ENCODE data around the gene IMP4.
"Not testable (repeated sequence)": the region's sequence is repeated elsewhere in the genome, so short reads cannot be mapped to it uniquely, and the experiment has no call there.

Gene IMP4, protein sequence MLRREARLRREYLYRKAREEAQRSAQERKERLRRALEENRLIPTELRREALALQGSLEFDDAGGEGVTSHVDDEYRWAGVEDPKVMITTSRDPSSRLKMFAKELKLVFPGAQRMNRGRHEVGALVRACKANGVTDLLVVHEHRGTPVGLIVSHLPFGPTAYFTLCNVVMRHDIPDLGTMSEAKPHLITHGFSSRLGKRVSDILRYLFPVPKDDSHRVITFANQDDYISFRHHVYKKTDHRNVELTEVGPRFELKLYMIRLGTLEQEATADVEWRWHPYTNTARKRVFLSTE

DNA sequence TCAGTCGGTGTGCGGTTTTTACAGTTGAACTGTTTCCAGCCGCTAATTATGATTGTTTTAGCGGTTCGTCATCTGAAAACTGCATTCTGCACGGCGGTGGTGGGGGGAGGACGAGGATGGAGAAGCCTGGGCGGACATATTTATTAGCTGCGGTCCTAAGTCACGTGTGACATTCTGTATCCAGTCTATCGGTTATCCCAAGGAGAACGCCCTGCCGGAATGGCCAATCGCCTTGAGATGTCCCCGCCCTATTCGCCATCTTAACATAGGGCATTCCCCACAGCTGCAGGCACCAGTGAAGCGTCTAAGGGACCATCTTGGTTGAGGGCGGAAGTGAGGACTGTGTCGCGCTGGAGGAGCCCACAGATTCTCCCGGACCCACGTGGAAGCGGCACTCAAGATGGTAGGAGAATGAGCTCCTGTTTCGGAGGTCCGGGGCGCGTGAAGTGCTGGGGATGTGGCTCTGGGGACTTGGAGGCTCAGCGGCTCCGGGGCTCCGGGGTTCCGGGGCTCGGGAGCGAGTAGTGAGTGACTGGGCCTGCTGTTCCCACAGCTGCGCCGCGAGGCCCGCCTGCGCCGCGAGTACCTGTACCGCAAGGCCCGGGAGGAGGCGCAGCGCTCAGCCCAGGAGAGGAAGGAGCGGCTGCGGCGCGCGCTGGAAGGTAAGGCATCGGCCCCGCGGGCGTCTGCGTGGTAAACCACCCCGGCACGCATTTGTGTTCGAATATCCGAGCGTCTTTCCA is at the start of gene IMP4:
TSS of gene IMP4 (plus strand) at position 365 of the 743 bp plus-strand sequence. CDS start at position 401, 36 bp downstream.
- DNase-seq, result peak; percentile 97 to 99 (median 99)

- DNase-seq, result no peak
These were observed 42.3 kb upstream of the IMP4 start for GRCh38 chr2:130300258-130300969.

DNA sequence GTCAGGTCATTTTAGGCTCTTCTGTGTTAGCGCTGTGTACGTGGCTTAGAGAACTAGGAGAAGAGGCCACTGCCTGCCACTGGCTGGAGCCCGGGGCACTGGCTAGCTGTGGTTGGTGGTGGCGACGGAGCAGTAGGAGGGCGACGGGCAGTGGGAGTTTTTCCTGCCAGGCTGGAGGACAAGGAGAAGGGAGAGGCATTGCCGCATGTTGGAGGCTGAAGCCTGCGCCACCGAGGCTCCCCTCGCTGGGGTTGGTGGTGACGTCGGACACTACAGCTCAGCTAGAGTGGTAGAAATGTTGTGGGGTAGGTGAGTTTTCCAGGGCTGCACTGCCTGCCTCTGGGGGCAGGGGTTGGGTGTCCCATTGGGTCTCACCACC is 41.7 kb upstream of the IMP4 start:
- no peak for DNase-seq

GRCh38 chr2:130302164-130302886 is 40.4 kb upstream of the IMP4 start:
- DNase-seq, result no peak

GRCh38 chr2:130303169-130303568 is 39.5 kb upstream of the IMP4 start:
- no peak for DNase-seq

DNA sequence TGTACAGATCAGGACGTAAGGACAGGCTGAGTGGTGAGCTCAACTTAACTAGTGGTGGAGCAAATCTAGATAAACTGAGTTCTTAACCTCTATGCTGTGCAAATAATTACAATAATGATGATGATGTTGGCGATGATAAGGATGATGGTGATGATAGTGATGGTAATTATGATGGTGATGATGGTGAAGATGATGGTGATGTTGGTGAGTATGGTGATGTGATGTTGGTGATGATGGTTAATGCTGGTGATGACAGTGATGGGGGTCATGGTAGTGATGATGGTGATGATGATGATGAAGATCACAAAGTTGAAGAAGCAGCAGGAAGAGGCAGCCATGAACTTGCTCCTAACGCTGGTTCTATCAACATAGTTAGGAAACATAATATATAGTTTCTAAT is 38.0 kb upstream of the IMP4 start:
- DNase-seq, result no peak

DNA sequence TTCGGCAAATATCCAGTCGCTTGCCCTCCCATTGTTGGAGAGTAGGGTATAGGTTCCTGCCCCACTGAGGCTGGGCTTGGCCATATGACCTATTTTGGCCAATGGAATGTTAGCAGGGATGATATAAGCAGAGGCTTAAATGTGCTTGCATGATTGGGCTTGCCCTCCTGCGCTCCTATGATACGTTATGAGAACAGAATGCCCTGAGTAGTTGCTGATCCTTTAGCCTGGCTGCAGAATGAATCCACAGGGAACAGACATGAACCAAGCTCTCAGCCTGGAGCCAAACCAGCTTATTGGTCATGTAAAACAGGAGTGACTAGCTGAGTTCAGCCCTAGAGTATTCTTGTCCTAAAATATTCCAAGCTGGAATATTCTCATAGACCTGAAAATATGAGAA is 34.8 kb upstream of the IMP4 start:
- DNase-seq, result no peak

- DNase-seq, result no peak
These were observed 31.8 kb upstream of the IMP4 start for GRCh38 chr2:130310881-130311280.

DNA sequence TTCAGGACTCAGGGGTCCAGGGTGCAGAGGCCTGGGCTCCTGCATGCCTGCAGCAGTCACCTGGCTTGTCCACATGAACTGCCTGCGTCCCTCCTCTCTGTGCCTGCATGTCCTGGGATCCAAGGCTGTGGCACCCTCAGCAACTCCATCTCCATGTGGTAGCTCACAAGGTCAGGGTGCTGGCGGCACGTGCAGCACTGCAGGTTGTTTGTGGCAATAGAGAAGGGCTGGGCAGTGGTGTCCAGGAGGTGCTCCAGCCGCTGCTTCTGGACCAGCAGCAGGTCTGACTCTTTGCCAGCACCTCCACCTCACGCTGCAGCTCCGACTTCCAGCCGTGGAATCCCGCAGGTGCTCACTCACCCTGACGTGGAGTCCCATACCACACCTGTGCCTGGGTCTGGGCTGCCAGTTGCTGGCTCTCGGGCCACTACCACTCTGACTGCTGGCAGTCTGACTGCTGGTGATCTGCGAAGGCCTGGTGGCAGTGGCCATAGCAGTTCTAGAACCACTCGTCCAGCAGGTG is 28.8 kb upstream of the IMP4 start:
- DNase-seq, result no peak

DNA sequence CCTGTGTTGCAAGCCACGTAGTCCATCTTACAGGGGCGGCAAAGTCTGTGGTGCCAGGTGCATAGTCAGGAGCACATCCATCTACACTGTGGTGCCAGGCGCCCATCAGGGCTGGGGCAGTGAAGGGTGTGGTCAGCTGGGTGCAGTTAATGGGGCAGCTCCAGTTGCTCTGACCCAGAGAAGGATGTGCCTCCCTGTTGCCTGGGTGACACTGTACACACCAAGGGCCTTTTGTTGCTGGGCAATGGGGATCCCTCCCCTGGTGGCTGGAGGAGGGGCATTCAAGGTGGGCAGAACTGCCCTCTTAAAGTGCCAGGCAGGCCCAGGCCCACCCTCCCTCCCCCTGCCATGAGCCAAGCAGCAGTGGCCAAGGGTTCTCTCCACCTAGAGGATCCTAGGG is 28.3 kb upstream of the IMP4 start:
- no peak for DNase-seq

- no peak for DNase-seq
These were observed 26.1 kb upstream of the IMP4 start for GRCh38 chr2:130316596-130316995.

DNA sequence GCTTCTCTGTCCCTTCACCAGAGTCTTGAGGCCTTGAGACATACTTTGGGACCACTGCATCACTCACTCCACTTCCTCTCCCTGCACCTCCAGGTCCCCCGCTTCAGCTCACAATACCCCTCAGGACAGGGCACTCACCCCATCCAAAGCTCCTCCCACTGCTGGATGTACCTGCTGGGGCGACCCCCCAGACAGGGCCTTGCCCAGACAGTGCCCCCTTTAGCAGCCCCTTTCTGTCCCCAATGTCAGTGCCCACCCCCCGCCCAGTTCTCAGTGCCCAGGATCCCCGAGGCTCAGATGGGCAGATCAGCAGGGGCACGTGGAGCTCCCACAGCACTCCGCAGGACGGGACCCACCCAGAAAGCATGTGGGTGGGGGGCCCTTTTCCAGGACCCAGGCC is 23.8 kb upstream of the IMP4 start:
- DNase-seq, result no peak

DNA sequence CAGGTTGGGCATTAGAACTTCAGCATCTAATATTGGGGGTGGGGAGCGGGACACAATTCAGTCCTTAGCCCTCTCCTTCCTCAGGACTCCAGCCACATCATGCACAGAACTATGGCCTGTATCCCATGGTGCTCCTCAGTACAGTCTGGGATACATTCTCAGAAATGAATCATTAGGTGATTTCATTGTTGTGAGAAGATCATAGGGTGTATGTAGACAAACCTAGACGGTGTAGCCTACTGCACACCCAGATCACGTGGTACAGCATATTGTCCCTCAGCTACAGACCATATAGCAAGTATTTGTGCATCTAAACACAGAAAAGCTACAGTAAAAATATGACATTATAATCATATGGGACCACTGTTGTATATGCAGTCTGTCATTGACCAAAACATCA is 23.2 kb upstream of the IMP4 start:
- no peak for DNase-seq

DNA sequence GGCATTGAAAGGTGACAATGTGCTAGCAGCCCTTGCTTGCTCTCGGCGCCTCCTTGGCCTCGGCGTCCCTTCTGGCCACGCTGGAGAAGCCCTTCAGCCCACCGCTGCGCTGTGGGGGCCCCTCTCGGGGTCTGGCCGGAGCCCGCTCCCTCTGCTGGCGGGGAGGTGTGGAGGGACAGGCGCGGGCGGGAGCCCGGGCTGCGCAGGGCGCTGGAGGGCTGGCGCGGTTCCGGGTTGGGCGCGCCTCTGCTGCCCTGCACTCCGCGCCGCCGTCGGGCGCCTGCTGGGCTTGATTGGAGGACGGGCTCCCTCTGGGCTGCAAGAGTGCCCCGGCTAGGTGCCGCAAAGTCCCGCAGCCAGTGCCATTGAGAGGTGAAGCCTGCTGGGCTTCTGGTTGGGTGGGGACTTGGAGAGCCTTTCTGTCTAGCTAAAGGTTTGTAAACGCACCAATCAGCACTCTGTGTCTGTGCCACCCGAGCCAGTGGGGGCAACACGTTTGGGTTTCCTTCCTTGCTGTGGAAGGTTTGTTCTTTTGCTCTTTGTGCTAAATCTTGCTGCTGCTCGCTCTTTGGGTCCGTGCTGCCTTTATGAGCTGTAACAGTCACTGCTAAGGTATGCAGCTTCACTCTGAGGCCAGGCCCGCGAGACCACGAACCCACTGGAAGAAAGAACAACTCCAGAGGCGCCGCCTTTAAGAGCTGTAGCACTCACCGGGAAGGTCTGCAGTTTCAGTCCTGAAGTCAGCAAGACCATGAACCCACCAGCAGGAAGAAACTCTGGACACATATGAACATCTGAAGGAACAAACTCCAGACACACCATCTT is 14.8 kb upstream of the IMP4 start:
- DNase-seq, result no peak

- DNase-seq, result no peak
These were observed 14.0 kb upstream of the IMP4 start for GRCh38 chr2:130328710-130329109.

GRCh38 chr2:130332271-130333073 is 10.2 kb upstream of the IMP4 start:
- DNase-seq, result peak; percentile 87 to 88 (median 87)

DNA sequence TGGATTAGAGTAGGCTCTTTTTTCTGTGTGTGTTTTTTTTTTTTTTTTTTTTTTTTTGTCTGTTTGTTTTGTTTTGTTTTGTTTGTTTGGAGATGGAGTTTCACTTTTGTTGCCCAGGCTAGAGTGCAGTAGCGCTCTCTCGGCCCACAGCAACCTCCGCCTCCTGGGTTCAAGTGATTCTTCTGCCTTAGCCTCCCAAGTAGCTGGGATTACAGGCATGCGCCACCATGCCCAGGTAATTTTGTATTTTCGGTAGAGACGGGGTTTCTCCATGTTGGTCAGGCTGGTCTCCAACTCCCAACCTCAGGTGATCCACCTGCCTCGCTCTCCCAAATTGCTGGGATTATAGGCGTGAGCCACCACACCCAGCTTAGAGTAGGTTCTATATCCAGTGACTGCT is 9.4 kb upstream of the IMP4 start:
- not testable (repeated sequence) for DNase-seq

DNA sequence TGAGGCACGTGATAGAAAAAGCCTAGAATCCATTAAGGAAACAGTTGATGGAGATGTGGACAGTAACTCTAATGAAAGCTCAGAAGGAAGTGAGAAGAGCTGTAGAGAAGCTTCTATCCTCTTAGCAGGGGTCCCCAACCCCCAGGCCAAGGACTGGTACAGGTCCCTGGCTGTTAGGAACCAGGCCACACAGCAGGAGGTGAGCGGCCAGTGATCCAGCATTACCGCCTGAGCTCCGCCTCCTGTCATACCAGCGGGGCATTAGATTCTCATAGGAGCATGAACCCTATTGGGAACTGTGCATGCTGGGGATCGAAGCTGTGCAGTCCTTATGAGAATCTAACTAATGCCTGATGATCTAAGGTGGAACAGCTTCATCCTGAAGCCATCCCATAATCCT is 8.7 kb upstream of the IMP4 start:
- no peak for DNase-seq

DNA sequence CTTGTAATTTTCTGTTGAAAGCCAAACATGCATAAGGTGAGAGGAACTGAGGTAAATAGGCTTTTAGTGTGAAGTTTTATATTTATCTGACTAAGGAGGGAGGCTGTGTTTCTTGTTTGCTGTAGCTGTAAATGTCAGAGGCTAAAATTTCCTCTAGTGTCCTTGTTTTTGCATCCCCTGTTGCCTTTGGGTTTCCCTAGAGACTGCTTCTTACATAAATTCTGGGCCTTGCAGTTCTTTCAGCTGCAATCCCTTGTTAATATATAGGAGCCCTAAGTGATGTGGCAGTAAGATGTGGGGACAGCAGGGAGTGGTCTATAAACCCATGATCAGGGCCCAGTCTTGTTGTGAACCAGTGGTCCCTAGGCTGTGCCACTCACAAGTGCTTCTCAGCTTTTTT is 7.5 kb upstream of the IMP4 start:
- no peak for DNase-seq

GRCh38 chr2:130336150-130336876 is 6.4 kb upstream of the IMP4 start:
- no peak for DNase-seq

Data from suppressor macrophage treated with lipopolysaccharide for 1 hour (primary cell).